Renal cortical epithelial cell (primary cell): ENCODE results near the gene TMEM271. TPM values are rescaled to one million over a fixed set of nuclear protein-coding genes. Genes with fewer than 3 reads are reported as not detected.

Source experiments
- DNase-seq: peaks from one replicate; pipeline ENCODE4 v3.0.0-alpha.2; 2011; ENCODE audit warnings: low read depth
- total RNA-seq: library from RNA; depleted of rRNA; stranded (reverse); fragments of >200 nt; gene quantifications from 2 replicates; pipeline ENCODE4 v1.2.3, GENCODE V29; 2014

TMEM271 gene
- total RNA-seq, 1 donor from 2014 or later: not detected

- no peak for DNase-seq
Observed at GRCh38 chr4:534101-534575, 42.0 kb downstream of the TMEM271 start.

- no peak for DNase-seq
Observed at GRCh38 chr4:533318-534100, 42.6 kb downstream of the TMEM271 start.

GRCh38 chr4:532588-533317, 43.3 kb downstream of the TMEM271 start:
- DNase-seq: no peak

GRCh38 chr4:531721-532565, 44.2 kb downstream of the TMEM271 start:
- no peak for DNase-seq

- DNase-seq: no peak
Observed at GRCh38 chr4:531076-531475, 45.0 kb downstream of the TMEM271 start.

GRCh38 chr4:530017-530781, 45.9 kb downstream of the TMEM271 start:
- DNase-seq: no peak

GRCh38 chr4:529563-529962, 46.5 kb downstream of the TMEM271 start:
- no peak for DNase-seq

- no peak for DNase-seq
Observed at GRCh38 chr4:528835-529234, 47.3 kb downstream of the TMEM271 start.

- no peak for DNase-seq
Observed at GRCh38 chr4:528296-528695, 47.8 kb downstream of the TMEM271 start.

- no peak for DNase-seq
Observed at GRCh38 chr4:526971-527460, 49.1 kb downstream of the TMEM271 start.

GRCh38 chr4:526189-526909, 49.7 kb downstream of the TMEM271 start:
- no peak for DNase-seq

- no peak for DNase-seq
Observed at GRCh38 chr4:525660-526059, 50.4 kb downstream of the TMEM271 start.

GRCh38 chr4:524196-524595, 51.9 kb downstream of the TMEM271 start:
- DNase-seq: no peak

Other genes starting within 250 kb of the TMEM271 start
- gene ZNF141, start 238.5 kb downstream of the TMEM271 start, total RNA-seq: 6.9 and 13.8 TPM in 2 replicates
- gene ZNF721, start 77.1 kb downstream of the TMEM271 start, total RNA-seq: 17.5 and 47.5 TPM in 2 replicates
- gene PIGG, start 77.1 kb downstream of the TMEM271 start, total RNA-seq: 40.3 and 66.2 TPM in 2 replicates
- 11.2 and 21.7 TPM in 2 replicates for gene PDE6B, start 49.3 kb upstream of the TMEM271 start, total RNA-seq
- 41.5 and 81.3 TPM in 2 replicates for gene ATP5ME, start 98.0 kb upstream of the TMEM271 start, total RNA-seq
- 6.4 and 10.3 TPM in 2 replicates for gene MYL5, start 98.2 kb upstream of the TMEM271 start, total RNA-seq
- 3.7 and 4.3 TPM in 2 replicates for gene SLC49A3, start 112.9 kb upstream of the TMEM271 start, total RNA-seq
- 34.7 and 86.6 TPM in 2 replicates for gene PCGF3, start 129.5 kb upstream of the TMEM271 start, total RNA-seq
- gene CPLX1, start 249.8 kb upstream of the TMEM271 start, total RNA-seq: under 0.01 and 0.15 TPM in 2 replicates